ENCODE results near the gene PDE8B. TPM values are rescaled to one million over a fixed set of nuclear protein-coding genes. Genes with fewer than 3 reads are reported as not detected.

PDE8B gene
- total and polyA plus RNA-seq, 12 donors: 0.27 to 5.6 (median 1.4) TPM

GRCh38 chr5:77333036-77333435, 122.6 kb downstream of the PDE8B start:
- 56 to 66% methylated on average over 4 of the region's 4 CpGs for WGBS, 2 donors
- Histone ChIP-seq H3K9me3 (no peaks in the 10 kb centered on the region), H3K27me3 (no peaks in the 10 kb centered on the region), H3K36me3 (no peaks in the 10 kb centered on the region), H3K4me1 (peaks cover 0 to 11% (median 0%) of the 10 kb centered on the region in 9 donors), H3K27ac (no peak overlapping the region), H3K4me3 (no peak overlapping the region)
- peak in 1 of 8 donors; percentile 27 for ATAC-seq
- TF ChIP-seq, protein P1, sequence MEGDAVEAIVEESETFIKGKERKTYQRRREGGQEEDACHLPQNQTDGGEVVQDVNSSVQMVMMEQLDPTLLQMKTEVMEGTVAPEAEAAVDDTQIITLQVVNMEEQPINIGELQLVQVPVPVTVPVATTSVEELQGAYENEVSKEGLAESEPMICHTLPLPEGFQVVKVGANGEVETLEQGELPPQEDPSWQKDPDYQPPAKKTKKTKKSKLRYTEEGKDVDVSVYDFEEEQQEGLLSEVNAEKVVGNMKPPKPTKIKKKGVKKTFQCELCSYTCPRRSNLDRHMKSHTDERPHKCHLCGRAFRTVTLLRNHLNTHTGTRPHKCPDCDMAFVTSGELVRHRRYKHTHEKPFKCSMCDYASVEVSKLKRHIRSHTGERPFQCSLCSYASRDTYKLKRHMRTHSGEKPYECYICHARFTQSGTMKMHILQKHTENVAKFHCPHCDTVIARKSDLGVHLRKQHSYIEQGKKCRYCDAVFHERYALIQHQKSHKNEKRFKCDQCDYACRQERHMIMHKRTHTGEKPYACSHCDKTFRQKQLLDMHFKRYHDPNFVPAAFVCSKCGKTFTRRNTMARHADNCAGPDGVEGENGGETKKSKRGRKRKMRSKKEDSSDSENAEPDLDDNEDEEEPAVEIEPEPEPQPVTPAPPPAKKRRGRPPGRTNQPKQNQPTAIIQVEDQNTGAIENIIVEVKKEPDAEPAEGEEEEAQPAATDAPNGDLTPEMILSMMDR (IDR thresholded peaks at IDR 0.05): no peak
- intact Hi-C loops (cut with DNase I): no loop called here
- no peak for DNase-seq

DNA sequence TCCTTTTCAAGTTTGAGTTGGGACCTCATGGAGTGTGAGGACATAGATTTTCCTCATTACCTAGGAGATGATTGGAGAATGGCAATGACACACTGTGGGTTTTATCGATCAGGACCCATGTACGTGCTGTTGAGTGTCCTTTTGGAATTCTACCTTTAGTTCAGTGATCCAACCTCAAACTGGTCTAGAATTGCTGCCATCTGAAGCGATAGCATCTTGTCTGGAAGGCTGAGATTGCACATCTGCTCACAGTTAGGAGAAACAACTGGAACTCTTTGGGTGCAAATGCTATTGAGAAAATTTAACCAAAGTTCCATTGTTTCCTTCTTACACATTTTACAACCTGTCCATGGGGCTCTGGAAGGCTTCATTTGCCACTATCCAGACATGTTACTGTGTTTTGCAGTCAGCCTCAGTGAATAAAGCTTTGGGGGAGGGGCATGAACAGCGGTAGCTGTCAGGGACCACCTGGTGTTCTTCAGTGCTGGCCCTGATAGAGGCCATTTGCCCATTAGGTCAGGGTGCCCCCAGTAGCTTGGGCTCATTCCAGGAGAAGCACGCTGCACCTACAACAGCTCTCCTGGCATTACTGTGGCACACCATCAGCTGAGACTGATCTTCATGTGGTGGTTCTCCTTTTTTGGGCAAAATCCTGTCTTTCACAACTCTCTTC, 123.1 kb downstream of the PDE8B start:
- no peak for DNase-seq
- ATAC-seq: peak in 4 of 8 donors; percentile 17 to 46 (median 42)
- no peak overlapping the region for H3K27ac ChIP-seq

DNA sequence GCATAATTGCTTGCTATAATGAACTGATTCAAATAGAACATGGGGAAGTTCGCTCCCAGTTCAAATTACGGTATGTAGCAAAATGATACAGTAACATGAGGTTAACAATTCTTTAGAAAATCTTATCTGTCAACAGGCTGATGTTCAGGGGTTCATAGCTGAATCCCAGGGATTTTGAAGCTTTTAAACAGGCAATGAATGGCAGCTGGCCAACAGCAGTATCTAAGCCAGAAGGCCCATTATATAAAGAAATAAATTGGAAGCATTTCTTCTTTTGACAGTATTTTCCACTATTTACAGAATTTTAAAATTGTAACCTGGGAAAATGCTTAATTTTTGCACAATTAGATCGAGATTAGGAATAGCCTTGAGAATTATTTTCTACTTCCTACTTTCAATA, 126.8 kb downstream of the PDE8B start:
- Histone ChIP-seq H3K4me1 (peaks cover 0 to 11% (median 0%) of the 10 kb centered on the region in 9 donors), H3K36me3 (no peaks in the 10 kb centered on the region), H3K27me3 (no peaks in the 10 kb centered on the region), H3K9me3 (no peaks in the 10 kb centered on the region), H3K27ac (no peak overlapping the region), H3K4me3 (no peak overlapping the region)
- 75 to 78% methylated on average over 3 of the region's 3 CpGs for WGBS, 2 donors
- intact Hi-C loops (cut with DNase I): no loop called here
- TF ChIP-seq, protein P1 (IDR thresholded peaks at IDR 0.05): no peak
- ATAC-seq: no peak
- DNase-seq: no peak

More for the DNA sequence above, 123.1 kb downstream of the PDE8B start:
- TF ChIP-seq, protein P1 (IDR thresholded peaks at IDR 0.05): no peak
- intact Hi-C loops (cut with DNase I): no loop called here
- H3K36me3 ChIP-seq: no peaks in the 10 kb centered on the region
- no peaks in the 10 kb centered on the region for H3K27me3 ChIP-seq
- no peaks in the 10 kb centered on the region for H3K9me3 ChIP-seq
- H3K4me1 ChIP-seq: peaks cover 0 to 11% (median 0%) of the 10 kb centered on the region in 9 donors
- 75 to 76% methylated on average over 5 of the region's 5 CpGs for WGBS, 2 donors
- no peak overlapping the region for H3K4me3 ChIP-seq

GRCh38 chr5:77337686-77338085, 127.2 kb downstream of the PDE8B start:
- no peaks in the 10 kb centered on the region for H3K36me3 ChIP-seq
- no peaks in the 10 kb centered on the region for H3K27me3 ChIP-seq
- intact Hi-C loops (cut with DNase I): no loop called here
- no peaks in the 10 kb centered on the region for H3K9me3 ChIP-seq
- WGBS, 2 donors: 33 to 42% methylated on average over 4 of the region's 4 CpGs
- TF ChIP-seq, protein P1 (IDR thresholded peaks at IDR 0.05): no peak
- no peak overlapping the region for H3K4me3 ChIP-seq
- no peak overlapping the region for H3K27ac ChIP-seq
- DNase-seq (no peak), ATAC-seq (no peak)
- H3K4me1 ChIP-seq: peaks cover 0 to 11% (median 0%) of the 10 kb centered on the region in 9 donors

Measured in heart right ventricle (tissue), 16 donors.